Measurements from ENCODE around the gene HLF.

- TF ChIP-seq CTCF (IDR thresholded peaks at IDR 0.05 in 2 of 3, conservative IDR thresholded peaks at IDR 0.05 in 1 of 3; ENCODE audit: borderline replicate concordance in 1 of 3, insufficient read depth in 1 of 3, low read depth in 2 of 3, low read length in 2 of 3) (no peak), EZH2 (IDR thresholded peaks at IDR 0.05) (no peak), EZH2phosphoT487 (IDR thresholded peaks at IDR 0.05; ENCODE audit: borderline replicate concordance) (no peak), POLR2A (IDR thresholded peaks at IDR 0.05; ENCODE audit: borderline replicate concordance, extremely low read depth, insufficient read depth, insufficient read length) (no peak), TCF7L2 (IDR thresholded peaks at IDR 0.05; ENCODE audit: borderline replicate concordance, extremely low read depth, insufficient read depth, insufficient read length) (no peak), POLR2AphosphoS5 (IDR thresholded peaks at IDR 0.05; ENCODE audit: low read depth, low read length) (no peak), CEBPB (IDR thresholded peaks at IDR 0.05; ENCODE audit: low read depth) (no peak), ZFX (IDR thresholded peaks at IDR 0.05) (no peak), REST (IDR thresholded peaks at IDR 0.05; ENCODE audit: low read depth) (no peak), YY1 (IDR thresholded peaks at IDR 0.05; ENCODE audit: extremely low read depth, insufficient replicate concordance, low read depth, low read length) (no peak), MAX (IDR thresholded peaks at IDR 0.05) (no peak)
Measured at GRCh38 chr17:55281649-55282378, 17.1 kb downstream of the HLF start.

Measured in HCT116 (cell line).